GM10266 (cell line): Measurements from ENCODE around the gene SHKBP1.

Source experiments
- DNase-seq: peaks from one replicate; pipeline ENCODE4 v3.0.0; 2012; ENCODE audit errors: extremely low spot score
- CTCF ChIP-seq: IDR thresholded peaks from 2 replicates; pipeline ENCODE4 v1.5.1; 2012; ENCODE audit warnings: mild to moderate bottlenecking, low read depth; ENCODE audit not compliant: control insufficient read depth, insufficient read depth; ENCODE audit errors: missing control alignments

SHKBP1 gene

GRCh38 chr19:40550951-40551350 lies 25.7 kb upstream of the SHKBP1 start:
- no peak for DNase-seq
- TF ChIP-seq CTCF, result no peak

GRCh38 chr19:40552848-40553247 lies 23.8 kb upstream of the SHKBP1 start:
- DNase-seq, result no peak
- TF ChIP-seq CTCF, result no peak

GRCh38 chr19:40553885-40554857 lies 22.5 kb upstream of the SHKBP1 start:
- no peak for TF ChIP-seq CTCF
- no peak for DNase-seq

- TF ChIP-seq CTCF, result no peak
Measured at GRCh38 chr19:40555978-40556689, 20.5 kb upstream of the SHKBP1 start.

GRCh38 chr19:40556953-40557530 lies 19.6 kb upstream of the SHKBP1 start:
- no peak for DNase-seq
- TF ChIP-seq CTCF, result no peak

More at GRCh38 chr19:40555978-40556689, 20.5 kb upstream of the SHKBP1 start:
- no peak for DNase-seq

GRCh38 chr19:40559394-40559793 lies 17.3 kb upstream of the SHKBP1 start:
- DNase-seq, result no peak
- TF ChIP-seq CTCF, result no peak
